Measurements from ENCODE around the gene HECTD1.
"Not testable (repeated sequence)": the region's sequence is repeated elsewhere in the genome, so short reads cannot be mapped to it uniquely, and the experiment has no call there.

HECTD1 gene

GRCh38 chr14:31207755-31208545 lies at the start of gene HECTD1:
Gene HECTD1, minus strand, starts transcription at chr14:31207793. Its CDS starts 1,857 bp downstream, at chr14:31205936.
- DNase-seq = peak; percentile 94

GRCh38 chr14:31257244-31257553 lies 49.6 kb upstream of the HECTD1 start:
- no peak for DNase-seq

GRCh38 chr14:31256534-31257243 lies 49.1 kb upstream of the HECTD1 start:
- no peak for DNase-seq

GRCh38 chr14:31255918-31256317 lies 48.3 kb upstream of the HECTD1 start:
- DNase-seq = not testable (repeated sequence)

GRCh38 chr14:31255286-31255685 lies 47.7 kb upstream of the HECTD1 start:
- DNase-seq = no peak

- no peak for DNase-seq
Observed at GRCh38 chr14:31253746-31254471, 46.3 kb upstream of the HECTD1 start.

- DNase-seq = no peak
Observed at GRCh38 chr14:31252865-31253264, 45.3 kb upstream of the HECTD1 start.

- no peak for DNase-seq
Observed at GRCh38 chr14:31251028-31251958, 43.7 kb upstream of the HECTD1 start.

GRCh38 chr14:31244626-31245025 lies 37.0 kb upstream of the HECTD1 start:
- no peak for DNase-seq

GRCh38 chr14:31243860-31244259 lies 36.3 kb upstream of the HECTD1 start:
- DNase-seq = no peak

- DNase-seq = peak; percentile 29
Observed at GRCh38 chr14:31242161-31242940, 34.8 kb upstream of the HECTD1 start.

GRCh38 chr14:31241450-31242114 lies 34.0 kb upstream of the HECTD1 start:
- DNase-seq = no peak

- DNase-seq = no peak
Observed at GRCh38 chr14:31239741-31240140, 32.1 kb upstream of the HECTD1 start.

- no peak for DNase-seq
Observed at GRCh38 chr14:31235462-31235861, 27.9 kb upstream of the HECTD1 start.

GRCh38 chr14:31232081-31232480 lies 24.5 kb upstream of the HECTD1 start:
- DNase-seq = no peak

- not testable (repeated sequence) for DNase-seq
Observed at GRCh38 chr14:31231272-31231671, 23.7 kb upstream of the HECTD1 start.

- no peak for DNase-seq
Observed at GRCh38 chr14:31230573-31230958, 23.0 kb upstream of the HECTD1 start.

- peak; percentile 30 for DNase-seq
Observed at GRCh38 chr14:31229638-31230572, 22.3 kb upstream of the HECTD1 start.

- DNase-seq = no peak
Observed at GRCh38 chr14:31229009-31229408, 21.4 kb upstream of the HECTD1 start.

- no peak for DNase-seq
Observed at GRCh38 chr14:31228533-31228932, 20.9 kb upstream of the HECTD1 start.
